ENCODE measurements around the gene B9D1. TPM values are rescaled to one million over a fixed set of nuclear protein-coding genes. Genes with fewer than 3 reads are reported as not detected.

The B9D1 gene
- total RNA-seq, 1 donor from 2014 or later = 12.4 TPM

- FAIRE-seq (no peak), DNase-seq (ENCODE audit: low read depth) (no peak)
- H3K27me3 ChIP-seq (ENCODE audit: control insufficient read depth, insufficient read depth, low read length) = no peaks in the 10 kb centered on the region
- H3K4me3 ChIP-seq (ENCODE audit: low read depth, low read length) = no peak overlapping the region
- peaks cover 14% of the 10 kb centered on the region for H3K36me3 ChIP-seq (ENCODE audit: control insufficient read depth, insufficient read depth, low read length)
- TF ChIP-seq CTCF (IDR thresholded peaks at IDR 0.05; ENCODE audit: insufficient read depth, low read length, severe bottlenecking) = no peak
These were observed 33.4 kb downstream of the B9D1 start for GRCh38 chr17:19329136-19329535.

GRCh38 chr17:19328441-19329061 is 34.0 kb downstream of the B9D1 start:
- TF ChIP-seq CTCF (IDR thresholded peaks at IDR 0.05; ENCODE audit: insufficient read depth, low read length, severe bottlenecking) = no peak
- DNase-seq (ENCODE audit: low read depth) (no peak), FAIRE-seq (no peak)
- peaks cover 14% of the 10 kb centered on the region for H3K36me3 ChIP-seq (ENCODE audit: control insufficient read depth, insufficient read depth, low read length)
- H3K4me3 ChIP-seq (ENCODE audit: low read depth, low read length) = no peak overlapping the region
- no peaks in the 10 kb centered on the region for H3K27me3 ChIP-seq (ENCODE audit: control insufficient read depth, insufficient read depth, low read length)

- DNase-seq (ENCODE audit: low read depth) (peak; percentile 80), FAIRE-seq (peak; percentile 95)
- no peak overlapping the region for H3K4me3 ChIP-seq (ENCODE audit: low read depth, low read length)
- peaks cover 12% of the 10 kb centered on the region for H3K36me3 ChIP-seq (ENCODE audit: control insufficient read depth, insufficient read depth, low read length)
- H3K27me3 ChIP-seq (ENCODE audit: control insufficient read depth, insufficient read depth, low read length) = no peaks in the 10 kb centered on the region
- TF ChIP-seq CTCF (IDR thresholded peaks at IDR 0.05; ENCODE audit: insufficient read depth, low read length, severe bottlenecking) = peak; percentile 15
These were observed 35.3 kb downstream of the B9D1 start for GRCh38 chr17:19327031-19327783.

- Histone ChIP-seq H3K27me3 (ENCODE audit: control insufficient read depth, insufficient read depth, low read length) (no peaks in the 10 kb centered on the region), H3K4me3 (ENCODE audit: low read depth, low read length) (no peak overlapping the region), H3K36me3 (ENCODE audit: control insufficient read depth, insufficient read depth, low read length) (peaks cover 9% of the 10 kb centered on the region)
- TF ChIP-seq CTCF (IDR thresholded peaks at IDR 0.05; ENCODE audit: insufficient read depth, low read length, severe bottlenecking) = no peak
- DNase-seq (ENCODE audit: low read depth) (no peak), FAIRE-seq (no peak)
These were observed 37.0 kb downstream of the B9D1 start for GRCh38 chr17:19325542-19325941.

GRCh38 chr17:19322861-19323260 is 39.7 kb downstream of the B9D1 start:
- Histone ChIP-seq H3K36me3 (ENCODE audit: control insufficient read depth, insufficient read depth, low read length) (peaks cover 6% of the 10 kb centered on the region), H3K4me3 (ENCODE audit: low read depth, low read length) (no peak overlapping the region), H3K27me3 (ENCODE audit: control insufficient read depth, insufficient read depth, low read length) (no peaks in the 10 kb centered on the region)
- no peak for DNase-seq (ENCODE audit: low read depth)
- no peak for TF ChIP-seq CTCF (IDR thresholded peaks at IDR 0.05; ENCODE audit: insufficient read depth, low read length, severe bottlenecking)
- no peak for FAIRE-seq

Measured in bronchial epithelial cell (primary cell).